SK-N-SH treated with all-trans-retinoic acid at 6 μM for 48 hours (cell line): Measurements from ENCODE around the gene OXA1L.
"Not testable (repeated sequence)": the region's sequence is repeated elsewhere in the genome, so short reads cannot be mapped to it uniquely, and the experiment has no call there.

Experiments used
- ATAC-seq: fragments of 200-7000 bp; cut with Tn5 transposase; 3 replicates; pipeline ENCODE4 v1.9.1; 2020; ENCODE audit warnings: mild to moderate bottlenecking, moderate library complexity
- ARNTL ChIP-seq: fragments of 450-650 bp; formaldehyde crosslinking; IDR thresholded peaks from 2 replicates; pipeline ENCODE4 v1.5.0; 2020; ENCODE audit warnings: low read depth, mild to moderate bottlenecking, moderate library complexity, borderline replicate concordance
- BACH2 ChIP-seq: fragments of 250-450 bp; sonication (Bioruptor Pico); IDR thresholded peaks from 2 replicates; pipeline ENCODE4 v1.9.0; 2021; ENCODE audit warnings: mild to moderate bottlenecking, borderline replicate concordance
- CSDC2 ChIP-seq: fragments of 250-450 bp; sonication (Bioruptor Pico); IDR thresholded peaks from 2 replicates; pipeline ENCODE4 v1.5.0; 2020; ENCODE audit warnings: mild to moderate bottlenecking, moderate library complexity
- CSRNP3 ChIP-seq: fragments of 250-450 bp; sonication (Bioruptor Pico); IDR thresholded peaks from 2 replicates; pipeline ENCODE4 v1.5.1; 2021; ENCODE audit warnings: mild to moderate bottlenecking, moderate library complexity
- ISL1 ChIP-seq: fragments of 250-450 bp; sonication (Bioruptor Pico); IDR thresholded peaks from 2 replicates; pipeline ENCODE4 v2.1.2; 2022; ENCODE audit warnings: mild to moderate bottlenecking, moderate library complexity
- OSR1 ChIP-seq: fragments of 250-450 bp; sonication (Bioruptor Pico); IDR thresholded peaks from 2 replicates; pipeline ENCODE4 v1.8.0; 2022; ENCODE audit warnings: moderate library complexity, mild to moderate bottlenecking, inconsistent platforms
- PPARA ChIP-seq: fragments of 250-450 bp; sonication (Bioruptor Pico); IDR thresholded peaks from 2 replicates; pipeline ENCODE4 v1.5.0; 2020; ENCODE audit warnings: mild to moderate bottlenecking, borderline replicate concordance
- SNAI2 ChIP-seq: fragments of 250-450 bp; sonication (Bioruptor Pico); IDR thresholded peaks from 2 replicates; pipeline ENCODE4 v1.5.0; 2020; ENCODE audit warnings: mild to moderate bottlenecking, moderate library complexity
- TCF4 ChIP-seq: fragments of 250-450 bp; sonication (Bioruptor Pico); IDR thresholded peaks from 2 replicates; pipeline ENCODE4 v1.8.0; 2021; ENCODE audit warnings: mild to moderate bottlenecking, moderate library complexity, borderline replicate concordance
- TOX ChIP-seq: fragments of 250-450 bp; sonication (Bioruptor Pico); IDR thresholded peaks from 2 replicates; pipeline ENCODE4 v1.8.0; 2021; ENCODE audit warnings: mild to moderate bottlenecking, moderate library complexity, borderline replicate concordance
- ZC3H10 ChIP-seq: fragments of 250-450 bp; sonication (Bioruptor Pico); IDR thresholded peaks from 2 replicates; pipeline ENCODE4 v1.5.1; 2021; ENCODE audit warnings: mild to moderate bottlenecking, moderate library complexity
- ZFP3 ChIP-seq: fragments of 250-450 bp; sonication (Bioruptor Pico); IDR thresholded peaks from 2 replicates; pipeline ENCODE4 v1.5.0; 2020; ENCODE audit warnings: mild to moderate bottlenecking, moderate library complexity
- ZNF565 ChIP-seq: fragments of 450-650 bp; formaldehyde crosslinking; conservative IDR thresholded peaks from 2 replicates; pipeline ENCODE4 v1.5.0; 2020; ENCODE audit warnings: low read depth, mild to moderate bottlenecking, moderate library complexity
- ZNF70 ChIP-seq: fragments of 450-650 bp; formaldehyde crosslinking; IDR thresholded peaks from 2 replicates; pipeline ENCODE4 v1.5.0; 2020; ENCODE audit warnings: mild to moderate bottlenecking, moderate library complexity
- ZNF8 ChIP-seq: fragments of 450-650 bp; formaldehyde crosslinking; IDR thresholded peaks from 2 replicates; pipeline ENCODE4 v1.5.0; 2020; ENCODE audit warnings: mild to moderate bottlenecking, moderate library complexity
- TF ChIP-seq, protein P1 (sequence below): fragments of 250-450 bp; sonication (Bioruptor Pico); IDR thresholded peaks from 2 replicates; pipeline ENCODE4 v1.5.1; 2020; ENCODE audit warnings: low read depth, mild to moderate bottlenecking, moderate library complexity
- TF ChIP-seq, protein P2 (sequence below): fragments of 250-450 bp; sonication (Bioruptor Pico); IDR thresholded peaks from 2 replicates; pipeline ENCODE4 v1.8.0; 2020; ENCODE audit warnings: mild to moderate bottlenecking, moderate library complexity, borderline replicate concordance
- TF ChIP-seq, protein P3 (sequence below): fragments of 250-450 bp; sonication (Bioruptor Pico); IDR thresholded peaks from 2 replicates; pipeline ENCODE4 v1.8.0; 2021; ENCODE audit warnings: low read depth, mild to moderate bottlenecking, moderate library complexity, borderline replicate concordance
- TF ChIP-seq, protein P4 (sequence below): fragments of 250-450 bp; sonication (Bioruptor Pico); IDR thresholded peaks from 2 replicates; pipeline ENCODE4 v1.5.0; 2020; ENCODE audit warnings: mild to moderate bottlenecking, moderate library complexity

Gene OXA1L

GRCh38 chr14:22800346-22800745 lies 33.9 kb downstream of the OXA1L start:
- TF ChIP-seq ZC3H10 (CRISPR knock-in tag): no peak
- TF ChIP-seq ARNTL (CRISPR knock-in tag): no peak
- no peak for TF ChIP-seq ZFP3
- TF ChIP-seq ZNF70: no peak
- no peak for TF ChIP-seq ISL1 (CRISPR knock-in tag)
- no peak for TF ChIP-seq ZNF565 (CRISPR knock-in tag)
- TF ChIP-seq SNAI2 (CRISPR knock-in tag): no peak
- no peak for TF ChIP-seq TOX
- no peak for TF ChIP-seq CSDC2 (CRISPR knock-in tag)
- TF ChIP-seq, all 23 proteins: peak for 0
- no peak for ATAC-seq

DNA sequence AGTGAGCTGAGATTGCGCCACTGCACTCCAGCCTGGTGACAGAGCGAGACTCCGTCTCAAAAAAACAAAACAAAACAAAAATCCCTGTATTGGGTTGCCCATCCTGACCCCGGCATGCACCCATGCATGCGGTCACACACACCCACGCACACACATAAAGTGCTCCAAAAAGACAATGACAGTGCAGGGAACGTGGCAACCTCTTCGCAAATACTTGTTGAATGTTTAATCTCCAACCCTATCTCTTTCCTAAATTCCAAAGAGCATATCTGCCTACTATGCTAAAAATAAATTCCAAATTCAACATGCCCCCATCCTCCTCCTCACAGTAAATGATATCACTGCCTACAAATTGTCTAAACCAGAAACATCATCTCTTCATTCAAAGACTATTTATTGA lies 35.2 kb downstream of the OXA1L start:
- TF ChIP-seq ZNF565 (CRISPR knock-in tag) (no peak), PPARA (CRISPR knock-in tag) (no peak)
- no peak for ATAC-seq

DNA sequence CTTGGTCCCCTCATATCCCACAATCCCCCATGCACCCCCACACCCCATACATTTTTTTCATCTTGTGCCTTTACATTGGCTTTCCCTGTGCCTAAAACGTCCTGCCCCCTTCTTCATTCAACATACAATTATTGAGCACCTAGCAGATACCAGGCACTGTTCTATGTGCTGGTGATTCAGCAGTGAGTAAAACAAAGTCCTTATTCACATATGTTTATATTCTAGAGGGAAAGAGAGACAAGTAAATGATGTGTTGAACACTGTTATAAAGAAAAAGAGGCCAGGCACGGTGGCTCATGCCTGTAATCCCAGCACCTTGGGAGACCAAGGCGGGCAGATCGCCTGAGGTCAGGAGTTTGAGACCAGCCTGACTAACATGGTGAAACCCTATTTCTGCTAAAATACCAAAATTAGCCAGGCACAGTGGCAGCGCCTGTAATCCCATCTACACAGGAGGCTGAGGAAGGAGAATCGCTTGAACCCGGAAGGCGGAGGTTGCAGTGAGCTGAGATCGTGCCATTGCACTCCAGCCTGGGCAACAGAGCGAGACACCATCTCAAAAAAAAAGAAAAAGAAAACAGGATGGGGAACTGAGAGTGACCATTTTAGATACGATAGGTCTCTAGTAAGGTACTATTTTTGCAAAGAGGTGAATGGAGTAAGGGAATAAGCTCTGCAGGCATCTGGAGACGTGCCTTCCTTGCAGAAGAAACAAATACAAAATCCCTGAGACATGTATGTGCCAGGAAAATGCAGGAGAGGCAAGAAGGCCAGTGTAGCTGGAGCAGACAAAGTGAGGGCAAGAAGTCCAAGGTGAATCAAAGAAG lies 36.6 kb downstream of the OXA1L start:
- TF ChIP-seq ZFP3 (no peak), ZNF8 (CRISPR knock-in tag) (no peak), ZNF565 (CRISPR knock-in tag) (no peak), ISL1 (CRISPR knock-in tag) (no peak), CSRNP3 (no peak), TCF4 (CRISPR knock-in tag) (no peak), ARNTL (CRISPR knock-in tag) (no peak), ZNF70 (no peak), OSR1 (CRISPR knock-in tag) (no peak), TOX (no peak), BACH2 (CRISPR knock-in tag) (no peak), CSDC2 (CRISPR knock-in tag) (no peak)
- TF ChIP-seq, protein P1, sequence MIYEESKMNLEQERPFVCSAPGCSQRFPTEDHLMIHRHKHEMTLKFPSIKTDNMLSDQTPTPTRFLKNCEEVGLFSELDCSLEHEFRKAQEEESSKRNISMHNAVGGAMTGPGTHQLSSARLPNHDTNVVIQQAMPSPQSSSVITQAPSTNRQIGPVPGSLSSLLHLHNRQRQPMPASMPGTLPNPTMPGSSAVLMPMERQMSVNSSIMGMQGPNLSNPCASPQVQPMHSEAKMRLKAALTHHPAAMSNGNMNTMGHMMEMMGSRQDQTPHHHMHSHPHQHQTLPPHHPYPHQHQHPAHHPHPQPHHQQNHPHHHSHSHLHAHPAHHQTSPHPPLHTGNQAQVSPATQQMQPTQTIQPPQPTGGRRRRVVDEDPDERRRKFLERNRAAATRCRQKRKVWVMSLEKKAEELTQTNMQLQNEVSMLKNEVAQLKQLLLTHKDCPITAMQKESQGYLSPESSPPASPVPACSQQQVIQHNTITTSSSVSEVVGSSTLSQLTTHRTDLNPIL (CRISPR knock-in tag): no peak
- TF ChIP-seq, protein P2, sequence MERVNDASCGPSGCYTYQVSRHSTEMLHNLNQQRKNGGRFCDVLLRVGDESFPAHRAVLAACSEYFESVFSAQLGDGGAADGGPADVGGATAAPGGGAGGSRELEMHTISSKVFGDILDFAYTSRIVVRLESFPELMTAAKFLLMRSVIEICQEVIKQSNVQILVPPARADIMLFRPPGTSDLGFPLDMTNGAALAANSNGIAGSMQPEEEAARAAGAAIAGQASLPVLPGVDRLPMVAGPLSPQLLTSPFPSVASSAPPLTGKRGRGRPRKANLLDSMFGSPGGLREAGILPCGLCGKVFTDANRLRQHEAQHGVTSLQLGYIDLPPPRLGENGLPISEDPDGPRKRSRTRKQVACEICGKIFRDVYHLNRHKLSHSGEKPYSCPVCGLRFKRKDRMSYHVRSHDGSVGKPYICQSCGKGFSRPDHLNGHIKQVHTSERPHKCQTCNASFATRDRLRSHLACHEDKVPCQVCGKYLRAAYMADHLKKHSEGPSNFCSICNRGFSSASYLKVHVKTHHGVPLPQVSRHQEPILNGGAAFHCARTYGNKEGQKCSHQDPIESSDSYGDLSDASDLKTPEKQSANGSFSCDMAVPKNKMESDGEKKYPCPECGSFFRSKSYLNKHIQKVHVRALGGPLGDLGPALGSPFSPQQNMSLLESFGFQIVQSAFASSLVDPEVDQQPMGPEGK: no peak
- TF ChIP-seq, protein P3, sequence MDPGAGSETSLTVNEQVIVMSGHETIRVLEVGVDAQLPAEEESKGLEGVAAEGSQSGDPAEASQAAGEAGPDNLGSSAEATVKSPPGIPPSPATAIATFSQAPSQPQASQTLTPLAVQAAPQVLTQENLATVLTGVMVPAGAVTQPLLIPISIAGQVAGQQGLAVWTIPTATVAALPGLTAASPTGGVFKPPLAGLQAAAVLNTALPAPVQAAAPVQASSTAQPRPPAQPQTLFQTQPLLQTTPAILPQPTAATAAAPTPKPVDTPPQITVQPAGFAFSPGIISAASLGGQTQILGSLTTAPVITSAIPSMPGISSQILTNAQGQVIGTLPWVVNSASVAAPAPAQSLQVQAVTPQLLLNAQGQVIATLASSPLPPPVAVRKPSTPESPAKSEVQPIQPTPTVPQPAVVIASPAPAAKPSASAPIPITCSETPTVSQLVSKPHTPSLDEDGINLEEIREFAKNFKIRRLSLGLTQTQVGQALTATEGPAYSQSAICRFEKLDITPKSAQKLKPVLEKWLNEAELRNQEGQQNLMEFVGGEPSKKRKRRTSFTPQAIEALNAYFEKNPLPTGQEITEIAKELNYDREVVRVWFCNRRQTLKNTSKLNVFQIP: no peak
- TF ChIP-seq, protein P4, sequence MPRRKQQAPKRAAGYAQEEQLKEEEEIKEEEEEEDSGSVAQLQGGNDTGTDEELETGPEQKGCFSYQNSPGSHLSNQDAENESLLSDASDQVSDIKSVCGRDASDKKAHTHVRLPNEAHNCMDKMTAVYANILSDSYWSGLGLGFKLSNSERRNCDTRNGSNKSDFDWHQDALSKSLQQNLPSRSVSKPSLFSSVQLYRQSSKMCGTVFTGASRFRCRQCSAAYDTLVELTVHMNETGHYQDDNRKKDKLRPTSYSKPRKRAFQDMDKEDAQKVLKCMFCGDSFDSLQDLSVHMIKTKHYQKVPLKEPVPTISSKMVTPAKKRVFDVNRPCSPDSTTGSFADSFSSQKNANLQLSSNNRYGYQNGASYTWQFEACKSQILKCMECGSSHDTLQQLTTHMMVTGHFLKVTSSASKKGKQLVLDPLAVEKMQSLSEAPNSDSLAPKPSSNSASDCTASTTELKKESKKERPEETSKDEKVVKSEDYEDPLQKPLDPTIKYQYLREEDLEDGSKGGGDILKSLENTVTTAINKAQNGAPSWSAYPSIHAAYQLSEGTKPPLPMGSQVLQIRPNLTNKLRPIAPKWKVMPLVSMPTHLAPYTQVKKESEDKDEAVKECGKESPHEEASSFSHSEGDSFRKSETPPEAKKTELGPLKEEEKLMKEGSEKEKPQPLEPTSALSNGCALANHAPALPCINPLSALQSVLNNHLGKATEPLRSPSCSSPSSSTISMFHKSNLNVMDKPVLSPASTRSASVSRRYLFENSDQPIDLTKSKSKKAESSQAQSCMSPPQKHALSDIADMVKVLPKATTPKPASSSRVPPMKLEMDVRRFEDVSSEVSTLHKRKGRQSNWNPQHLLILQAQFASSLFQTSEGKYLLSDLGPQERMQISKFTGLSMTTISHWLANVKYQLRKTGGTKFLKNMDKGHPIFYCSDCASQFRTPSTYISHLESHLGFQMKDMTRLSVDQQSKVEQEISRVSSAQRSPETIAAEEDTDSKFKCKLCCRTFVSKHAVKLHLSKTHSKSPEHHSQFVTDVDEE: no peak
- ATAC-seq: no peak

DNA sequence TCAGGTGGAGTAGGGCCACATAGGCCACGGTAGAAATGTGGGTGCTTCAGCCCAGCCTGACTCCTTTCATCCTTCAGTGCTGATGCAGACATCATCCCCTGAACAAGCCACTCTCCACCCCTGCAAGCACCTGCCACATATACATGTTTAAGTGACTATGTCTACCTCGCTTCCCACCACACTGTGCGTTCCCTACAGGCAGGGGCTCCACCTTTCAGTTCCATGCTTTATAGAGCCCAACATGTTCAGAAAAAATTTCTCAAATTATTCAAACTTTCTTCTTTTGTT lies 37.1 kb downstream of the OXA1L start:
- TF ChIP-seq CSDC2 (CRISPR knock-in tag) (no peak), ZNF8 (CRISPR knock-in tag) (no peak), BACH2 (CRISPR knock-in tag) (no peak), ARNTL (CRISPR knock-in tag) (no peak)
- TF ChIP-seq, protein P4: no peak
- no peak for ATAC-seq

GRCh38 chr14:22805235-22805634 lies 38.7 kb downstream of the OXA1L start:
- not testable (repeated sequence) for ATAC-seq
